Nephron (organoid): ENCODE data around the gene SART1.

Experiments
- H3K27ac Mint-ChIP-seq, 3 experiments: 2 replicates each; pipeline ENCODE4 v1.8.0; 2020; ENCODE audit warnings: mixed read lengths in 3 of 3, mild to moderate bottlenecking in 2 of 3, moderate library complexity in 1 of 3
- H3K27me3 Mint-ChIP-seq: 2 replicates; pipeline ENCODE4 v1.8.0; 2021; ENCODE audit warnings: low read depth, mild to moderate bottlenecking, moderate library complexity, mixed read lengths
- H3K36me3 Mint-ChIP-seq: 2 replicates; pipeline ENCODE4 v1.8.0; 2020; ENCODE audit warnings: low read depth, mixed read lengths
- H3K4me1 Mint-ChIP-seq: 2 replicates; pipeline ENCODE4 v1.8.0; 2020; ENCODE audit warnings: mixed read lengths
- H3K4me3 Mint-ChIP-seq, 3 experiments: 2 replicates each; pipeline ENCODE4 v1.8.0; 2020; ENCODE audit warnings: mild to moderate bottlenecking in 3 of 3, mixed read lengths in 3 of 3, moderate library complexity in 2 of 3
- H3K9me3 Mint-ChIP-seq: 2 replicates; pipeline ENCODE4 v1.8.0; 2020; ENCODE audit warnings: mixed read lengths
- CTCF ChIP-seq, 3 experiments: fragments of 200-600 bp; sonication (generic); IDR thresholded peaks; one replicate each; pipeline ENCODE4 v1.5.0; 2021; ENCODE audit warnings: antibody characterized with exemption in 3 of 3; ENCODE audit not compliant: unreplicated experiment in 3 of 3

SART1 gene

GRCh38 chr11:65920372-65920802 lies 41.1 kb upstream of the SART1 start:
- Mint-ChIP-seq H3K27ac (no peak overlapping the region), H3K9me3 (no peaks in the 10 kb centered on the region), H3K36me3 (peaks cover 25% of the 10 kb centered on the region), H3K4me1 (peaks cover 11% of the 10 kb centered on the region), H3K4me3 (peak overlapping the region; percentile 90 to 91 (median 90)), H3K27me3 (no peaks in the 10 kb centered on the region)
- no peak for TF ChIP-seq CTCF (IDR thresholded peaks at IDR 0.05; ENCODE audit: unreplicated experiment in 3 of 3)

GRCh38 chr11:65921033-65921555 lies 40.4 kb upstream of the SART1 start:
- TF ChIP-seq CTCF (IDR thresholded peaks at IDR 0.05; ENCODE audit: unreplicated experiment in 3 of 3) = no peak
- H3K9me3 Mint-ChIP-seq = no peaks in the 10 kb centered on the region
- H3K27me3 Mint-ChIP-seq = no peaks in the 10 kb centered on the region
- peaks cover 11% of the 10 kb centered on the region for H3K4me1 Mint-ChIP-seq
- peaks cover 25% of the 10 kb centered on the region for H3K36me3 Mint-ChIP-seq
- no peak overlapping the region for H3K27ac Mint-ChIP-seq
- peak overlapping the region; percentile 90 to 91 (median 90) for H3K4me3 Mint-ChIP-seq

GRCh38 chr11:65921876-65922275 lies 39.7 kb upstream of the SART1 start:
- peaks cover 3% of the 10 kb centered on the region for H3K4me1 Mint-ChIP-seq
- no peak for TF ChIP-seq CTCF (IDR thresholded peaks at IDR 0.05; ENCODE audit: unreplicated experiment in 3 of 3)
- H3K4me3 Mint-ChIP-seq = peak overlapping the region; percentile 4 to 55 (median 35)
- H3K27ac Mint-ChIP-seq = no peak overlapping the region
- no peaks in the 10 kb centered on the region for H3K27me3 Mint-ChIP-seq
- no peaks in the 10 kb centered on the region for H3K9me3 Mint-ChIP-seq
- H3K36me3 Mint-ChIP-seq = peaks cover 24% of the 10 kb centered on the region

GRCh38 chr11:65922565-65922964 lies 39.0 kb upstream of the SART1 start:
- Mint-ChIP-seq H3K27ac (no peak overlapping the region), H3K36me3 (peaks cover 20% of the 10 kb centered on the region), H3K4me3 (peak overlapping the region; percentile 4 to 58 (median 53)), H3K9me3 (no peaks in the 10 kb centered on the region), H3K4me1 (no peaks in the 10 kb centered on the region), H3K27me3 (no peaks in the 10 kb centered on the region)
- TF ChIP-seq CTCF (IDR thresholded peaks at IDR 0.05; ENCODE audit: unreplicated experiment in 3 of 3) = no peak

- Mint-ChIP-seq H3K27ac (no peak overlapping the region), H3K4me1 (no peaks in the 10 kb centered on the region), H3K27me3 (no peaks in the 10 kb centered on the region), H3K4me3 (no peak overlapping the region), H3K9me3 (no peaks in the 10 kb centered on the region), H3K36me3 (peaks cover 20% of the 10 kb centered on the region)
- no peak for TF ChIP-seq CTCF (IDR thresholded peaks at IDR 0.05; ENCODE audit: unreplicated experiment in 3 of 3)
Observed at GRCh38 chr11:65925397-65925796, 36.1 kb upstream of the SART1 start.

GRCh38 chr11:65927904-65928397 lies 33.6 kb upstream of the SART1 start:
- no peak overlapping the region for H3K27ac Mint-ChIP-seq
- no peaks in the 10 kb centered on the region for H3K4me1 Mint-ChIP-seq
- H3K36me3 Mint-ChIP-seq = peaks cover 6% of the 10 kb centered on the region
- H3K9me3 Mint-ChIP-seq = no peaks in the 10 kb centered on the region
- H3K4me3 Mint-ChIP-seq = no peak overlapping the region
- no peak for TF ChIP-seq CTCF (IDR thresholded peaks at IDR 0.05; ENCODE audit: unreplicated experiment in 3 of 3)
- H3K27me3 Mint-ChIP-seq = no peaks in the 10 kb centered on the region
